Breast epithelium (tissue), 4 donors: ENCODE results near the gene OAT. TPM values are rescaled to one million over a fixed set of nuclear protein-coding genes. Genes with fewer than 3 reads are reported as not detected.
A peak's percentile ranks its signal among the peaks of the same experiment; 100 is the strongest.

Experiments used
- DNase-seq, 2 donors: peaks; one replicate each; pipeline ENCODE4 v3.0.0-alpha.2; 2019; ENCODE audit warnings: low spot score in 2 of 2
- H3K27ac ChIP-seq, 2 donors: fragments of 200-600 bp; sonication (generic) in 1 of 2; one replicate each; pipeline ENCODE4 v1.5.1; 2016 to 2019; ENCODE audit warnings: mild to moderate bottlenecking in 1 of 2
- H3K27me3 ChIP-seq, 2 donors: fragments of 200-600 bp; sonication (generic) in 1 of 2; one replicate each; pipeline versions ENCODE4 v1.5.1 to v1.6.0; 2017 to 2019; ENCODE audit warnings: control low read depth in 1 of 2, mild to moderate bottlenecking in 1 of 2
- H3K36me3 ChIP-seq: fragments of 200-600 bp; one replicate; pipeline ENCODE4 v1.5.1; 2019
- H3K4me1 ChIP-seq, 2 donors: fragments of 200-600 bp; sonication (generic); one replicate each; pipeline ENCODE4 v1.5.1; 2016 to 2019; ENCODE audit warnings: control low read depth in 1 of 2
- H3K4me3 ChIP-seq, 3 donors: fragments of 200-600 bp; sonication (generic); 1 replicate in 2 of 3; 2 replicates in 1 of 3; pipeline ENCODE4 v1.5.1; 2016 to 2019; ENCODE audit warnings: mild to moderate bottlenecking in 3 of 3, moderate library complexity in 2 of 3
- H3K9me3 ChIP-seq, 2 donors: fragments of 200-600 bp; sonication (generic) in 1 of 2; one replicate each; pipeline ENCODE4 v1.5.1; 2016 to 2019; ENCODE audit warnings: control low read depth in 1 of 2
- POLR2A ChIP-seq: fragments of 450-650 bp; IDR thresholded peaks from one replicate; pipeline ENCODE4 v1.6.1; 2016; ENCODE audit warnings: antibody characterized with exemption, mild to moderate bottlenecking, moderate library complexity
- POLR2AphosphoS5 ChIP-seq, 3 donors: sonication (generic); formaldehyde crosslinking; IDR thresholded peaks; one replicate each; pipeline ENCODE4 v1.6.1; 2017; ENCODE audit warnings: antibody characterized with exemption in 3 of 3
- intact Hi-C: fragments of 100-400 bp; cut with DNase I; formaldehyde crosslinking; loops from one replicate; pipeline ENCODE4 v1.15.1; 2023; ENCODE audit warnings: low total_unique reads
- total RNA-seq, 3 donors: library from RNA; depleted of rRNA; stranded (reverse); fragments of >200 nt; gene quantifications; one replicate each; pipeline ENCODE4 v1.1.0, GENCODE V29; 2016
- TF ChIP-seq, protein P1 (sequence below), 3 donors: fragments of 450-650 bp; IDR thresholded peaks; one replicate each; pipeline ENCODE4 v1.5.1; 2016 to 2017; ENCODE audit warnings: antibody characterized with exemption in 3 of 3, mild to moderate bottlenecking in 3 of 3, moderate library complexity in 3 of 3

Gene OAT
- total RNA-seq, 3 donors from 2014 or later, result 93.3 to 160 (median 115) TPM

DNA sequence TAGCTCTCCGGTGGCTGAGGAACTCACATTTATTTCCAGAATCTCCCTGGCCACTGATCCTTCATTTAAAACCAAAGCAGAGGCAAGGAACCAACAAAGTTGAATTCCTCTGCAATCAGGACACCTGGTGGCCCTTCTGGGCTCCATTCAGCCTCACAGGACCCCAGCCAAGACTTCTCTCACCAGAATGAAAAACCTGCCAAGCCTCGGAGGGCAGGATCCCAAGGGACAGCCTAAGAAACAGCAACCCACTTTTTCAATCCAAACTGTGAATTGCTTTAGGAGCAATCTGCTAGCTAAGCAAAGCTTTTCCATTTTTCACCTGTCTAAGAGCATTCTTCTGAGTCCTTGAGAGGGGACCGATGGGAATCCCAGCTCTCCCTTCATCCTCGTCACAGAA lies 34.6 kb downstream of the OAT start:
- Histone ChIP-seq H3K4me1 (no peaks in the 10 kb centered on the region), H3K9me3 (no peaks in the 10 kb centered on the region), H3K27me3 (no peaks in the 10 kb centered on the region), H3K27ac (no peak overlapping the region), H3K4me3 (no peak overlapping the region), H3K36me3 (no peaks in the 10 kb centered on the region)
- intact Hi-C loops, result no loop called here
- DNase-seq, result no peak
- TF ChIP-seq POLR2AphosphoS5 (IDR thresholded peaks at IDR 0.05) (no peak), POLR2A (no peak)
- TF ChIP-seq, protein P1, sequence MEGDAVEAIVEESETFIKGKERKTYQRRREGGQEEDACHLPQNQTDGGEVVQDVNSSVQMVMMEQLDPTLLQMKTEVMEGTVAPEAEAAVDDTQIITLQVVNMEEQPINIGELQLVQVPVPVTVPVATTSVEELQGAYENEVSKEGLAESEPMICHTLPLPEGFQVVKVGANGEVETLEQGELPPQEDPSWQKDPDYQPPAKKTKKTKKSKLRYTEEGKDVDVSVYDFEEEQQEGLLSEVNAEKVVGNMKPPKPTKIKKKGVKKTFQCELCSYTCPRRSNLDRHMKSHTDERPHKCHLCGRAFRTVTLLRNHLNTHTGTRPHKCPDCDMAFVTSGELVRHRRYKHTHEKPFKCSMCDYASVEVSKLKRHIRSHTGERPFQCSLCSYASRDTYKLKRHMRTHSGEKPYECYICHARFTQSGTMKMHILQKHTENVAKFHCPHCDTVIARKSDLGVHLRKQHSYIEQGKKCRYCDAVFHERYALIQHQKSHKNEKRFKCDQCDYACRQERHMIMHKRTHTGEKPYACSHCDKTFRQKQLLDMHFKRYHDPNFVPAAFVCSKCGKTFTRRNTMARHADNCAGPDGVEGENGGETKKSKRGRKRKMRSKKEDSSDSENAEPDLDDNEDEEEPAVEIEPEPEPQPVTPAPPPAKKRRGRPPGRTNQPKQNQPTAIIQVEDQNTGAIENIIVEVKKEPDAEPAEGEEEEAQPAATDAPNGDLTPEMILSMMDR (IDR thresholded peaks at IDR 0.05), result peak in 1 of 3 donors; percentile 17

DNA sequence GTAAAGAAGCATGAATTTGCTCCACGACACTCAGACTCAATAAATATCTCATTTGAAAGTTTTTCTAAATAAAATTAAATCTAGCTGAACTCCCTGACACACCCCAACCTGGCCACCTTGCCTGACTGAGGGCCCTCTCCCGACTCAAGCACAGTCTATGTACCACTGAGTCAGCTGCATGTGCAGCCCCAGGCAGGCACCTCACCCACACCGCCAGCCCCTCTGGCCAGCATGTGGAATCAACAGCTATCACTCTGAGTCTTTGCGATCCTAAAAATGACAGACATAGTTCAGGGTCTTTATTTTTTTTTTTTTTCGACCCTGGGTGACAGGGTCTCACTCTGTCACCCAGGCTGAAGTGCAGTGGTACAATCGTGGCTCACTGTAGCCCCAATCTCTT lies 35.2 kb downstream of the OAT start:
- Histone ChIP-seq H3K36me3 (no peaks in the 10 kb centered on the region), H3K9me3 (no peaks in the 10 kb centered on the region), H3K4me1 (no peaks in the 10 kb centered on the region), H3K27ac (no peak overlapping the region), H3K27me3 (no peaks in the 10 kb centered on the region), H3K4me3 (no peak overlapping the region)
- DNase-seq, result no peak
- intact Hi-C loops, result no loop called here
- TF ChIP-seq POLR2A (no peak), POLR2AphosphoS5 (IDR thresholded peaks at IDR 0.05) (no peak)
- TF ChIP-seq, protein P1 (IDR thresholded peaks at IDR 0.05), result no peak

DNA sequence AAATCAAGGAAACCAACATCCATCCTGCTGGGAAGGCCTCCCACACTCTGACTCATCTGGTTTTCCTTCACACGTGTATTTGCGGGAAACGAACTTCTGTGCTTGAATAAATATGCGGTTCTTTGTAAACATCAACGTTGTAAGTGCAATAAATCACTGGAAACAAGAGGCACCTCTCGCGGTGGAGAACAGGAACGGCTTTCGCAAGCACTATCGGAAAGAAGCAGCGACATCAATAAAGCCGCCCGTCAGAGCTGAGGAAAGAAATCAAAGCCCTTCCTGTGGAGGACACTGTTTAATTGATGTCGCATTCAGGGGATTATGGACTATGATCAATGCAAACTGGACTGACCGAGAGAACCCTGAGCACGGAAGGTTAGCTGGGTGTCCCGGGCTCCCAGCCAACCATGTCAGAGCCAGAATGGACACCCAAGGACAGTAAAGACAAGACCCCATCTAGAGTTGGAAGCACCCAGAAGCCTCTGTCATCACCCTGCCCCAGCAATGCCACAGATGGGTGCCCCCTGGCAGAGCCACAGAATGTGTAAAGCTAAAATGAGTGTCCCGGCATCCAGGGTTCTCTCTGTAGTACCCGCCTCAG lies 37.6 kb downstream of the OAT start:
- H3K4me3 ChIP-seq, result no peak overlapping the region
- DNase-seq, result no peak
- H3K9me3 ChIP-seq, result no peaks in the 10 kb centered on the region
- H3K36me3 ChIP-seq, result no peaks in the 10 kb centered on the region
- intact Hi-C loops, result no loop called here
- H3K27me3 ChIP-seq, result no peaks in the 10 kb centered on the region
- H3K27ac ChIP-seq, result no peak overlapping the region
- H3K4me1 ChIP-seq, result no peaks in the 10 kb centered on the region
- TF ChIP-seq, protein P1 (IDR thresholded peaks at IDR 0.05), result no peak
- no peak for TF ChIP-seq POLR2AphosphoS5 (IDR thresholded peaks at IDR 0.05)
- TF ChIP-seq POLR2A, result no peak

DNA sequence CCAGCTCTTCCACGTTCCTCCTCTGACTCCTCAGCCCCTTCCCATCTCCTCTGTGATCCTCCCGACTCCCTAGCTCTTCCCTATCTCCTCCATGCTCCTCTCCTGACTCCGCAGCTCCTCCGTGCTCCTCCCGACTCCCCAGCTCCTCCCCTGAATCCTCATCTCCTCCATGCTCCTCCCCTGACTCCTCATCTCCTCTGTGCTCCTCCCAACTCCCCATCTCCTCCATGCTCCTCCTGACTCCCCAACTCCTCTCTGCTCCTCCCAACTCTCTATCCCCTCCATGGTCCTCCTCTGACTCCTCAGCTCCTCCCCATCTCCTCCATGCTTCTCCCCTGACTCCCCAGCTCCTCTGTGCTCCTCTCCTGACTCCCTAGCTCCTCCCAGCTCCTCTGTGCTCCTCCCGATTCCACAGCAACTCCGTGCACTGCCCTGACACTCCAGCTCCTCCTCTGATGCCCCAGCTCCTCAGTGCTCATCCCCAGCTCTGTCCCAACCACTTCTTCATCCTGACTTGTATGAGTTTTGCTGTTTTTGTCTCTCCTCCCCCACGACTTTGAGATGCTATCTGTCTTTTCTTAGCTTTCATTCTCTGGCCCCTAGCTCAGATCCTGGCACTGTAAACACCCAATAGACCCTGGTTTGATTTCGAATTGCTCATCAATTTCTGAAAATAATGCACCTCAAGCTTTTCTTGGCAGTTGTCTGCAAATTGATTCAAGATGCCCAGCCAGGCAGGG lies 38.3 kb downstream of the OAT start:
- intact Hi-C loops, result no loop called here
- DNase-seq, result no peak

More for the DNA sequence above, 38.3 kb downstream of the OAT start:
- TF ChIP-seq, protein P1 (IDR thresholded peaks at IDR 0.05), result no peak
- TF ChIP-seq POLR2A (no peak), POLR2AphosphoS5 (IDR thresholded peaks at IDR 0.05) (no peak)
- no peaks in the 10 kb centered on the region for H3K36me3 ChIP-seq
- H3K4me3 ChIP-seq, result no peak overlapping the region
- no peaks in the 10 kb centered on the region for H3K4me1 ChIP-seq
- no peaks in the 10 kb centered on the region for H3K27me3 ChIP-seq
- H3K27ac ChIP-seq, result no peak overlapping the region
- H3K9me3 ChIP-seq, result no peaks in the 10 kb centered on the region
